NCI-H2227 treated with DMSO at 0.1 percent for 48 hours (cell line): Measurements from ENCODE around the gene DOCK10.
"Not testable (repeated sequence)": the region's sequence is repeated elsewhere in the genome, so short reads cannot be mapped to it uniquely, and the experiment has no call there.

Source experiments
- DNase-seq: peaks from one replicate; lab custom pipeline; 2025; lab: John Stamatoyannopoulos, UW

Gene DOCK10

DNA sequence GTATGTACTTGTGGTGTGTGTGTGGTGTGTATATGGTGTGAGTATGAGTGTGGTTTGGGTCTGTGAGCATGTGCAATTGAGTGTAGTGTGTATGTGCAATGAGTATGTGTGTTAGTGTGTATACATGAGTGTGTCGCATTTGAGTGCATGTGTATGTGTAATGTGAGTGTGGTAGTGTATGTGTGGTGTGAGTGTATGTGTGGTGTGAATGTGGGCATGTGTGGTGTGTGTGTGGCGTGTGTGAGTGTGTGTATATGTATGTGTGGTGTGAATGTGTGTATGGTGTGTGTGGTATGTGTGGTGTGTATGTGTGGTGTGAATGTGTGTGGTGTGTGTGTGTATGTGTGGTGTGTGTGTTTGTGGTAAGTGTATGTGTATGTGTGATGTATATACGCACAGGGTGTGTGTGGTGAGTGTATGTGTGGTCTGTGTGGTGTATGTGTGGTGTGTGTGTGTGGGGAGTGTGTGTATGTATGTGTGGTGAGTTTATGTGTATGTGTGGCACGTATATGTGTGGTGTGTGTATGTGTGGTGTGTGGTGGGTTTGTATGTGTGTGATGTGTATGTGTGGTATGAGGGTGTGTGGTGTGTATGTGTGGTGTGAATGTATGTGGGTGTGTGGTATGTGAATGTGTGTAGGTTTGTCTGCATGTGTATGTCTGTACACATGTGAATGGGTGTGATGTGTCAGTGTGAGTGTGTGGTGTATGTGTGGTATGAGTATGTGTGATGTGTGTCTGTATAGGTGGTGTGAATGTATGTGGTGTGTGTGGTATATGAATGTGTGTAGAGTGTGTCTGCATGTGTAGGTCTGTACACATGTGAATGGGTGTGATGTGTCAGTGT is 123.4 kb downstream of the DOCK10 start:
- no peak for DNase-seq

DNA sequence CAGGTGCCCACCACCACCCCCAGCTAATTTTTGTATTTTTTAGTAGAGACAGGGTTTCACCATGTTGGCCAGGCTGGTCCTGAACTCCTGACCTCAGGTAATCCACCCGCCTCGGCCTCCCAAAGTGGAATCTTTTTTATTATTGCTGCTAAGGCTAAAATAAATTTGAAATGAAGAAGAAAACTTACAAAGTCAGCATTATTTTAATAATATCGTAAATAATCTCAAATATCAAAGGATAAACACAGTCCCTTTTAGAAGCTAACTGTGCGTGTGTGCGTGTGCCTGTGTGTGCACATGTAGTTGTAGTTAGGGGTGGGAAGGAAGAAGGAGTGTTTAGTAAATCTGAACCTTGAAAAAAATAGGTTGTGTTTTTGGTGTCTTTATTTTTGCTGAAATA is 125.0 kb downstream of the DOCK10 start:
- DNase-seq, result not testable (repeated sequence)

DNA sequence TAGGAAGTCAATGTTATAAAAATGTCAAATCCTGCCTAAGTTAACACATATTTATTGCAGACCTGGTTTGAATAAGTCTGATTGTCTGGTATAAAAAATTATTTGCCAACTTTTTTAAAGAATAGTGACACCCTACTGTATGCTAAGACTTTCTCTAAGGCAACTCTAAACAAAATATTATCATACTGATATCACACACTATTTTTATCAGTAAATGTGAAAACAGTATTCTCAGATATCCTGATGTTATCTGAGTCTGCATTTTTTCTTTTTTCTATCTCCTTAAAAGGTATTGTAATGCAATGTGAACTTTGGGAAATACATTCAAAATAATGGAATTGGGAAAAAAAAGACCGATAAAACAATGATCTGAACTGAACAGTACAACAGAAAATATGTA is 127.1 kb downstream of the DOCK10 start:
- DNase-seq, result no peak

DNA sequence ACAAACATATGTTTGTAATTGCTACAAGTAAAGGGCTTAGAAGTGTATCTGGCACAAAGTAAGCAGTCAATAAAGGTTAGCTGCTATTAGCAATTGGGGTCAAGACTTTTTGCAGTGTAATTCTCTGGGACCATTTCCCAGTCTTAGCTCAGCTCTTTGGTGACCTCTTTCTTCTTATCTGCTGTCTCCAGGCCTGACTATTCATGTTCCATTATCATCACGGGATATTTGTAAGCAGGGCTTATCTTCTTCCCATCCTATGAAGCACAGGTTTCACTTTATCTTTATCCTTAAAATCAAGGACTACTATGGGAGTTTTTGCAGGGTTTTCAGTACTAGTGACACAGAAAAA is 131.7 kb downstream of the DOCK10 start:
- no peak for DNase-seq

DNA sequence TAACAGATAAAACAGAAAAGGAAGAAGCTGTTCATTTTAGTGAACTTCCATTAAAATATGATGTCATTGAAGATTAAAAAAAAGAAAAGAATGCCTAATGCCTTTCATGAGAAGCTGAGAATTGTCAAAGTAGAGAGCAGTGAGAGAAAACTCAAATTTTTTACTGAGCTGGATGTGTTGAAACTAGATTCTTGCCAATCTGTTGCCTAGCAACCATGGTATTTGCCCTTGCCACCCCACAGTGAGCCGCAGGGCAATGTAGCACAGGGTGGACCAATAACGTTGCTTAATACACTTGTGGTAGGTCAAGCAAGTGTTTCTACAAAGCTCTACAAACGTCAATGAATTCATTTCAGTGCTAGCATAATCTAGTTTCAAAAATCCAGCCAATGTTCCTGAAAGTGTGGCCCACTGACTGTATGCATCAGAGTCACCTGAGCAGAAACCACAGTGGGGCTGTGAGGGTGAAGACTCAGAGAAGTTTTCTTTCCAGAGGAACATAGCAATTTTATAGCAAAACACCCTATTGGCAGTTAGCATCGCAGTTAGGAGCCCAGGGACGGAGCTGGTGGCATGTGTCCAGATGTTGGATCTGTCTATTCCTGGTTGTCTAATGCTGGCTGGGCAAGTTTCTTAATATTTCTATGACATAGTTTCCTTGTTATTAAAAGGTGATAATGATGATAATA is 132.2 kb downstream of the DOCK10 start:
- no peak for DNase-seq

DNA sequence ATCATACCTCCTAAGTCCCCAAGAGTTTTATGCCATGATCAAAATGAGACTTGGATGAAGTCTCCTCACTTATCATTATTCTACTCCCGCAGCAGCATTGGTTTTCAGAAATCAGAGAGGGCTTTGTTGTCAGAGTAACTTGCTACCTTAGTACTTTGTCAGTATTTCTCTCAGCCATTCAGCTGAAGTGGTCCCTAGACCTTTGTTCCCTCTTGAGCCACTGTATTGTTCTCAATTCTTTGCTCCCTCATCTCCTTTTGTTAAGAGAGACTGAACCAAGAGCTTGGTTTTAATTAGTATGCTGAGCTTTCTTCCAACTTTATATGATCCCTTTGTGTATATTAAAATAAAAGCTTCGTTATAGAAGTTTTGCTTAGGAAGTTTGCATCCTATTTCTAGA is 133.4 kb downstream of the DOCK10 start:
- DNase-seq, result no peak

DNA sequence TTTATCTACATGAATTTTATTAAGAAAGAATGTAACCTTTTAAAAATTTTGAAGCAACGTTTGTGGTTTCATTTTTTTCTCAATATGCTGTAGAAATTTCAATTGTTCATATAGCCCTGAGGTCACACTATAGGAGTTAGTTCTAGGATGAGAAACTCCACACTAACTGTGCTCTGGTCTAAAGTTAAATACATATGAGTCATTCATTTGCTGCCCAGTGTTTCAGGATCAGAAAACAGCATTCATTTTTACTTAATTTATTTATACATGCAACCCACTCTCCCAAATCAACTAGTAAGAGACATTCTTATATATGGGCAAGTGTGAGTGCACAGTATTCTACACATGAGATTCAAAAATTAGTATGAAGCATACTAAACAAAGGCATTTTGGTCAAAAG is 137.9 kb downstream of the DOCK10 start:
- no peak for DNase-seq

DNA sequence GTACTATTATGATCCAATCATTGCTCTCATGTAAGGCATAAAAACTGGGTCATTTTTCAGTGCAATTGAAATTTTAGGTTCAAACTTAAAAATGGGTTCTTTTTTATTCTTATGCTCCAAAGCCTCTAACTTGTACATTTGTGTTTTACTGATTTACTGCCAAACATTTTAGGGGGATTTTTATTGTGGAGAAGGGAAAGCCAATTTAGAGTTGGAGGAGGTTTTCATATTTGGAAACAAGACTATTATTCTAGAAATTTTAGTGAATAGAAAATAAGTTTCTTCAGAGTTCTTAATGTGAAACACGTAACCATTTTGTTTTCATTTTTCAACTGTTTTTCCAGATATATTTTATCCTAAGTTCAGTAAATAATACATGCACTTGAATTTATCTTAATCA is 138.6 kb downstream of the DOCK10 start:
- DNase-seq, result no peak

DNA sequence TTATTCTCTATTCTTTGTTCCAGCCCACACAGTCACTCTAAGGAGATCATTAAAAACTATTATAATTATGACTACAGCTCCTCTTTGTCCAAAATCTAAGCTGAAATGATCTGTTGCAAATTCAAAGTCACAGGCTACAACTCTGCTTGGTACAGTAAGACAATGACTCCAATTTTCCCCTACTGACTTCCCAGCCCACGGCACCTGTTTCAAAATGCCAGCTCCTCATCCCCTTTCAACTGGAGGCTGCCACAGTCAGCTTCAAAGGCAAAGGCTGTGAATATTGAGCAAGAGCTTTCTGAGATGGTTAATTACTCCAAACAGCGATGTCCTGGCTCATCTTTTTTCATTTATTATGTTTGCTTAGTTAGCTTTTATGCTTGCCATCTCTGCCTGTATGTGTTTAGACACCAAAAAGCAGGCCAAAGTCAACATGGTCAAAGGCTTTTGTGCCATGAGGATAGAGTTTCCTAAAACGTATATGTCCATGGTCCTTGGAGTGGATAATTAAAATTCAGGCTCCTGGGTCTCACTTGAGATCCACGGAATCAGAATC is 141.1 kb downstream of the DOCK10 start:
- no peak for DNase-seq

DNA sequence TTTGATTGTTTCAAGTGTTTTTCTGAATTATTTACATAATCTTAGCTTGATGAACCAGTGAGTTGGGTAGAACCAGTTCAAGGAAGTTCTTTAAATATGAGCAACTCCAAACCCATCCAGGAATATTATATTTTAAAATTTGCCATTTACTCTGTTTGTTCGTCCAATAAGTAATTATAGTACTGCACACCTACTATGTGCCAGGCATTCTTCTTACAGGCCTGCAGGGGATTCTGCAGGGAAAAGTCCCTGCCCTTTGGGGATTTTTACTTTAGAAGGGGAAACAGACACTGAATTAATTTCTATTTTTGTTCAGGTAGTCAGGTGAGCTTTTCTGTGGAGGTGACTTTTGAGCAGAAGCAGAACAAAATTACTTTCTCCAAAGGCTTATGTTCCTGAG is 146.9 kb downstream of the DOCK10 start:
- DNase-seq, result no peak

DNA sequence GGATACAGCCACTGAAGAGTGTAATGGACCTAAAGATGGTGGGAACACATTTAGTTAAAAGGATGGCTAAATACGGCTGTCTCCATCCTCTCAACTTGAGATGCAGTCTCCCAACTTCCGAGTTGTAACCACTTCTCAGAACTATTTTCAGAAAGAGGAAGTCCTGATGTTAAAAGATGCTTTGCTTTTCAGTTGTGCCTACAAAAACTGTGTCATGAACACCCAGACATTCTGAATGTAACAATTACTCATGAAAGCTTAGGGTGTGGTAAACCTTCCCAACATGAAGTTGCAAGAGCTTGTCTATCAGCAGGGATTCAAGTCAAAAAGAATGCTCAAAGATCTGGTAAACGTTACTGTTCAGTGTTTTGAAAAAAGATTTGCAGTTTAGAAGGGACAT is 147.9 kb downstream of the DOCK10 start:
- DNase-seq, result no peak

DNA sequence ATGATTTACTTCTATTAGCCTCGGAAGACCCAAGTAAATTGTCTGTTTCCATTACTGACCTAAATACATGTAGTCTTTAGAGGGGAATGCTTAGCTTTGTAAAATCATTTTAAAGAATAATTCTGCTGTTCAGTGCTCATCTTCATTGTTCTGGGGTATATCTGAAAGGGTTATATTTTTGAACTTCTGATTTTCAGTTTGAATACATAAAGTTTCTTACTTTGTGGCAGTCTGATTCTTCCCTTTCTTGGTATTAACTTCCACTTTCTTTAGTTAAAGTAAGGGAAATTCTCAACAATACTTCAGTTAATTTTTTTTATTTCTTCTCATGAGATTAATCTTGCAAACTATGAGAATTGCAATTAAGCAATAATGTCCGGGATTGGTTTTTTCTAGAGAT is 148.4 kb downstream of the DOCK10 start:
- no peak for DNase-seq

DNA sequence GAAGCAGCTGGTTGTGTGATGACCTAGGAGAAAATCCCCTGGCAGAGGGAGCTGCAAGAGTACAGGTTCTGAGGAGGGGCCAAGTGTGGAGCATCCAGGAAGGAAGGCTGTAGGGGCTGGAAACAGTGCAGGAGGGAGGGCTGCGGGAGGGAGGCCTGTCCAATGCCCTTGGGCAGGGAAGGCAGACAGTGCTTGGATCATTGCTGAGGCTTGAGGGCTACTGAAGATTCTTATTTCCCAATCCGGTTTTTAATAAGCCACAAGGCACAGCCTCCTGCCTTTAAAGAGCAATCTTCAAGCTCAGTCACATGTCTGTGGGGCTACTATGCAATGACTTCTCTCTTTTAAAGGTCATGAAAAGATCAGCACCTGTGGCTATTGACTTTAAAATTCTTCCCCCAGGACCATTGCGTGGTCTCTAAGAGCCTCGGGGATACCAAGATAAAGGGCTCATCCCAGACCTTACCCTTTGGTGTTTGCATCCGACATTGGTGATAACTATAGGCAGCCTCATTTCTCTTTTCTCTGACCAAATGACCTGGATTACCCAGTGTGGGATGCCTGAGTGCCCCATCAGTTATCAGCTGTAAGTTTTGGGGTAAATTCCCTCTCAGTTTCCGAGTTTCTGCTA is 149.6 kb downstream of the DOCK10 start:
- no peak for DNase-seq

DNA sequence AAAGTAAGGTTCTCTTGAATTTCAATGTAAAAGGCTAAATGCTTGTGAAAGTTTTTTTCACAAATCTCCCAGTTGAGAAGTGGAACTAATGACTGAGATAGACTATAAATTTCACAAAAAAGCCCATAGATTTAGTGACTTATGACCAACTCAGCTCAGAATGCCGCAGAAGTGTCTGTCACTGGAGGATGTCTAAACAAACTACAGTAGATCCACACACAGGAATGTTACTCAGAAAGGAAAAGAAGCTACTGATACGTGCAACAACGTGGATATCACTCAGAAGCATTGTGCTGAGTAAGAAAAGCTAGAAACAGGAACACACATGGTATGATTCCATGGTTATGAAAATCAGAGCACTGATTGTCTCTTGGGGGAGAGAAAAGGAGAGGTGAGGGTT is 151.9 kb downstream of the DOCK10 start:
- DNase-seq, result no peak

DNA sequence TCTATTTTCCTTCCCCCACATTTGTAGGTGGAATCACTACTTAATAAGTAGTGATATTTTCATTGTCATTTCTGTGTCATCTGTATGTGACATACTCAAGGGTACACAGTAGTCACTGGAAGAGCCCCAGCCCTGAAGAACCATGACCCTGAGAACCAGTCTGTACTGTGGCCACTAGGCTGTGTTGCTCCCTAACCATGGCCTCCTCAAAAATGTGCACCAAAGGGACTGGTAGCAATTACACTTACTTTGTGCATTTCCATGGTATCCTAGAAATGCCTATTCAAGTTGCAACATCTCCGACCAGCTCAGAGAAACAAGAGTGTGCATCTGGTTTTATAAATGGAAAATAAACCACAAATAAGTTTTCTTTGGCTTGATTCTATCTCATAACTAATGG is 155.1 kb downstream of the DOCK10 start:
- no peak for DNase-seq

DNA sequence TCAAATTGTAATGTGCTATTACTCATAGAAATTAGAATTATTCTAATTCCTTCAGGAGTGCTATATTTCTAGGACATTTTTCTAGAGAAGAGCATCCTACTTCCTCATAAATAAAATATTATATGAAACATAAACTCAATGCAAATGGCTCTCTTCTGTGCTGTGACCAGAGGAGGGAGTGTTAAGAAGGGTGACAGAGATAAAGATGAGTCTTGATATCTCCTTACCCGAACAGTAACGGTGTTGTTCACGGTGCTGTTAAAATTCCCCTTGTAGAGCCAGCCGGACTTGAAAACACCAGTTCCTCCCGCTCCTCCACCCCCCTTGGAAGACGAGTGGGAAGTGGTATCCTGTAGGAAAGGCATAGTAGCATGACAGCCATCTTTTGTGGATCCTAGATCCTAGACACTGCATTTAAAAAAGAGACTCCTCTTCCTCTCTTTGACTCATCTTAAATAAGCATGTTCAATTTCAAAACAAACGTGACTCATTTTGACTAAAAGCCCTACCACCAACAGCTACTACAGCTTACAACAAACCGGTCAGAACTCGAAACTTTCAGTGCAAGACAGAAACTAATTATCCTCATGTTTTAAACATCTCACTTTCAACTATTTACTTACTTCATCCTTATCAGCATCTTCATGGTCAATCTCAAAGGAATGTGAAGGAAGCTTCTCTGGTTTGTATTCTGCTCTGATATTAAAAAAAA is 156.3 kb downstream of the DOCK10 start:
- no peak for DNase-seq

DNA sequence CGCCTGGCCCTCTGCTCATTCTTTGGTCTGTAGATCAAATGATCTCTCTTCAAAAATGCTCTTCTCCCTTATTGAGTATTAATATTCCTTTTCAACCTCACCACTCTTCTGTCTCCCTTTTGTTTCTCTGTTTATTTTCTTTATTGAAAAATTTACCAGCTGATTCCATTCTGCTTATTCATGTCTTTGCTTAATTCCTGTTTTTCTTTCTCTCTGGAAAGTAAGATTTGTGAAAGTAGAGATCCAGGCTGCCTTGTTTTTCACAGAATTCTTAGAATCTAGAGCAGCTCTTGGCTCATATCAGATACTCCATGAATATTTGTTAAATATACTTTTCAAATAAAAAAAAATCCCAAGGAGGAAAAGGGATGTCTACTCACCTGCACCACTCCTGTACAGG is 157.0 kb downstream of the DOCK10 start:
- no peak for DNase-seq

DNA sequence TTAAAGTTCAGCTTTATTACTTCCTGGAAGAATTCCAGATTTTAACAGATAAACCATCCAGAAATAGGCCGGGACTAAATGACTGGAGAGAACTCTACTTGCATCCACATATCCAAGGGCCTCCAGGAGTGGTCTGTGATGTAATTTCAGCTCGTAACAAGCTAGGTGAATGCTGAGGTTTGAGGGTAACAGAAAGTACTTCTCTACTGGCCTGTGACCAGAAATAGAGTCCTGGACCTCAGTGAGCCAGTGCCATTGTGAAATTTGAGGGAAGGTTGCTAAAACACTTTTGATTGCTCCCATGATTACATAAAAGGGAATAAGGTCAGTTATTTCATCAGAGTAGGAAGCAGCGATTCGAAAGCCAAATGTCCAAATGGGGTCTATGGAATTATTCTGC is 158.1 kb downstream of the DOCK10 start:
- DNase-seq, result no peak

DNA sequence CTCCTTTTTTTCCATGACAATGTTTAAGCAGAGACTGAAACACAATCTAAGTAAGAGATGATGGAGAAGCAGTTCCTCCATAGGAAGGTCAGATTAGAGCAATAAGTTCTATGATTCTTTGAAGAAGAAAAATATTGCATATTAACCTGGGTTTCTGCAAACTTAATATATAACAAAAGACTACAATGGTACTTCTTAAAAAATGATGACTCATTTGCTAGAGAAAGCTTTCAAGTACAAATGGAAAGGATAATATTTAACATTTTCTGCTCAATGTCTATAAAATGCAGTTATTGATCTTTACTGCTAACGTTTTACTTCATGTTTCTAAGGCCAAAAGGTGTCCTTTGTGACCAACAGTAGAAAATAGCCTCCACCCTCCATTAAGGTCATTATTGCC is 158.6 kb downstream of the DOCK10 start:
- no peak for DNase-seq

DNA sequence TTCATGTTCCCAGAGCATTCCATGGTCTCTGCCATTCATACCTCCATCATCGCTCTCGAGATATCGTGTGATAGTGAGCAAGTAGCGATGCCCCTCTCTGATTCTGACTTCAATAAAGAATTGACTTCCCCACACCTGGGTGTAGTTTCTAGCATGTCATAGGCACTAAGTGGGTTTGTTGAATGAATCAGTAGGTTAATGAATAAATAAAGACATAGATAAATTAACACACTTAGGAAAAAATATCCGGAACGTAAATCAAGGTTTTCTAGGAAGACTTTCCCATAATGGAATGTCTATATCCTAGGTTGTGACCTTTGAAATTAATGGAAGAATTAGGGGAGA is 159.1 kb downstream of the DOCK10 start:
- DNase-seq, result no peak

DNA sequence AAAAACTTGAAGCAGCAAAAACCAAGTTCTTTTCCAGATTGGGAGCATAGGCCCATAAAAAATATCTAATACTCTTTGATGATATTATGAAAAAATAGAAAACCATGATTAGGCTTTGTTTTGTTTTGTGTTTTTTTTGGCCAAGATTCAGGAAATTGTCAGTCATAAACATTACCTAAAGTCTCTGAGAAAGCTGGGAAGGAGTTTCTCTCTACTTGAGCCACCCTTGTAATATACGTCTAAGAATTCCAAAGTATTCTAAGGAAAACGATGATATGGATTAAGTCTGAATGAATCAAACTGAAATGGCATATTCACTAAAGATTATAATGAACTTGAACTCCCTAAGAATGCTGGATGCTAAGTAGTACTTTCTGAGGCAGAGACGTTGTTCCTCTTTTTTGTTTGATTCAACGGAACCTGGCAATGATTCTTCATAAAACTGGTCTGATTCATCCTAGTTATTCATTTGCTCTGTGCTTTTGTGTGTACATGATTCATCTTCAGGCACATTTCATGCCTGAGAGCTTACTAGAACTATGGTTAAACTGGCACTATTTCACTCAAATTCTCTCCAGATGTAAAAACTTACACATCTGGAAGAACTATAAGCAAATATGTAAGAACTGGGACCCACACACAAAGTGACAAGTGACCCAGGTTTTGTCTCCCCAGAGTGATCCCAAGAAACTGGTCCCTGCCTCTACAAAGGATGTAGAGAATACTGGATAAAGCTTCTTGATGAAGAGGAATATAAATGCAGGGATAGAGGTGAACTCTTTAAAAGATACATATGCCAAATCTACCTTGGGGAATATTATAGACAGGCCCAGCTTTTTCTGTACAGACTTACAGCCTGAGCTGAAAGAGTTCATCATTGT is 159.7 kb downstream of the DOCK10 start:
- no peak for DNase-seq

DNA sequence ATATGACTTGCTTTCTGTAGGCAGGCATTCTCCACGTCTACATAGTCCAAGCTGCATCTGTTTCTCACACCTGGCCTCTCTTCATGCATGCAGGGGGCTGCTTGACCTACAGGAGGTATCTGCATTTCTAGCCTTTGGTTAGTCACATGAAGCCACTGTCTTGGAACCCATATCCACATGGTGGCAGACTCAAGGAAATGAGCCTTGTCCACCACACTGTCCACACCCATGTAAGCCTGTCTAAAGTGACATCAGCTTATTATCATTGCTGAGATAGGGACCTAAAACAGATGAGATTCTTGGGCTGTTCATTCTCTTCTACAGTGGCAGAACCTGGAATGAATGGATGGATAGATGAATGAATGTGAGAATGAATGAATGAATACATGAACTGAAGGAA is 160.4 kb downstream of the DOCK10 start:
- no peak for DNase-seq
